Stimulated activated CD4-positive, alpha-beta T cell treated with anti-CD3 and anti-CD28 coated beads, Interleukin-2, amount 100 ng/mL, for 4 hours (primary cell): ENCODE data around the gene SLC5A3.
A peak's percentile ranks its signal among the peaks of the same experiment; 100 is the strongest.

Experiments used
- DNase-seq: peaks from one replicate; pipeline ENCODE4 v3.0.0-alpha.2; 2020; ENCODE audit warnings: low read depth

SLC5A3 gene

GRCh38 chr21:34073032-34073748, at the start of gene SLC5A3, which contains the start of gene MRPS6:
Gene SLC5A3, plus strand, starts transcription at chr21:34073578. Its CDS starts 21,621 bp downstream, at chr21:34095199.
Gene MRPS6, plus strand, starts transcription at chr21:34073578. Its CDS starts 123 bp downstream, at chr21:34073701.
- DNase-seq, result peak; percentile 69

GRCh38 chr21:34023691-34024373, 49.5 kb upstream of the SLC5A3 start:
- DNase-seq, result no peak

GRCh38 chr21:34024374-34024693, 49.0 kb upstream of the SLC5A3 start:
- no peak for DNase-seq

GRCh38 chr21:34027721-34028461, 45.5 kb upstream of the SLC5A3 start:
- no peak for DNase-seq

GRCh38 chr21:34029743-34030528, 43.4 kb upstream of the SLC5A3 start:
- DNase-seq, result peak; percentile 28

GRCh38 chr21:34031835-34032370, 41.5 kb upstream of the SLC5A3 start:
- DNase-seq, result no peak

- DNase-seq, result no peak
These were observed 38.9 kb upstream of the SLC5A3 start for GRCh38 chr21:34034369-34035014.

- DNase-seq, result no peak
These were observed 37.6 kb upstream of the SLC5A3 start for GRCh38 chr21:34035619-34036354.

GRCh38 chr21:34037009-34037795, 36.2 kb upstream of the SLC5A3 start:
- no peak for DNase-seq

- no peak for DNase-seq
These were observed 33.5 kb upstream of the SLC5A3 start for GRCh38 chr21:34039678-34040382.

GRCh38 chr21:34042735-34043134, 30.6 kb upstream of the SLC5A3 start:
- no peak for DNase-seq

- no peak for DNase-seq
These were observed 30.0 kb upstream of the SLC5A3 start for GRCh38 chr21:34043333-34043732.

GRCh38 chr21:34046917-34047316, 26.5 kb upstream of the SLC5A3 start:
- DNase-seq, result no peak

- no peak for DNase-seq
These were observed 25.5 kb upstream of the SLC5A3 start for GRCh38 chr21:34047835-34048234.

GRCh38 chr21:34052171-34052570, 21.2 kb upstream of the SLC5A3 start:
- no peak for DNase-seq

- no peak for DNase-seq
These were observed 19.1 kb upstream of the SLC5A3 start for GRCh38 chr21:34054259-34054658.

- no peak for DNase-seq
These were observed 17.8 kb upstream of the SLC5A3 start for GRCh38 chr21:34055615-34056014.

- no peak for DNase-seq
These were observed 11.4 kb upstream of the SLC5A3 start for GRCh38 chr21:34061983-34062382.

GRCh38 chr21:34065027-34065426, 8.4 kb upstream of the SLC5A3 start:
- DNase-seq, result no peak
